PC-9 (cell line): ENCODE data around the gene SLMAP.
A peak's percentile ranks its signal among the peaks of the same experiment; 100 is the strongest.

Experiments
- EZH2 ChIP-seq: fragments of 200-600 bp; sonication (generic); IDR thresholded peaks from 2 replicates; pipeline ENCODE4 v1.8.0; 2017; ENCODE audit warnings: antibody characterized with exemption, low read depth
- TF ChIP-seq, protein P1 (sequence below): fragments of 200-600 bp; sonication (generic); conservative IDR thresholded peaks from 2 replicates; pipeline ENCODE4 v1.6.1; 2017; ENCODE audit warnings: mixed run types, antibody characterized with exemption, mild to moderate bottlenecking, moderate library complexity

DNA sequence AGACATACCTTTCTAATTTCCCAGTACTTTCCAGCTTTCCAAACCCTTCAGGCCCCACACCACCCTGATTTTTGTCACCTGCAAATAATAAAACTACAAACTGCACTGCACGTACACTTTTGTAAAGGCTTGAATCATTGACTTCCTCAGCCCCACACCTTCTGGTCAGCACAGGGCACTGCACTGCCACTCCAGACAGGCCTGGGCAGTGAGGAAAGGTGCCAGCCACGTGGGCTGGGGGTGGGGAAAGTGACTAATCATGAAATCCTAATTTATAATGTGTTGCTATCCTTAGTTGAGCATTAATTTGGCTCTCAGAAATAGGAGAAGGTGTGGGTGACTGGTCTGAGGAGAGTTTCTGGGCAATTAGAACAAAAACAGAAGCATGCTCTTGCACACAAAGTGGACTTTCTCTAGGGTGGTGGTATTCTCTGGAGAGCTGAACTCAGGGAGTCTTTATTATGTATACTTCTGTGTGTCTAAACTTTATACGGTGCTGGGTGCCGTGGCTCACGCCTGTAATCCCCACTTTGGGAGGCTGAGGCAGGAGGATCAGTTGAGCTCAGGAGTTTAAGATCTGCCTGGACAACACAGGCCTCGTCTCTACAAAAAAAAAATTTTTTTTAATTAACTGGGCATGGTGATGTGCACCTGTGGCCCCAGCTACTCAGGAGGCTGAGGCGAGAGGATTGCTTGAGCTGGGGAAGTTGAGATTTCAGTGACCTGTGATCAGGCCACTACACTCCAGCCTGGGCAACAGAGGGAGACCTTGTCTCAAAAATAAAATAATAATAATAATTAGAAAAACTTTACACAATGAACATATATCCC is 193.9 kb downstream of the SLMAP start:
- TF ChIP-seq, protein P1, sequence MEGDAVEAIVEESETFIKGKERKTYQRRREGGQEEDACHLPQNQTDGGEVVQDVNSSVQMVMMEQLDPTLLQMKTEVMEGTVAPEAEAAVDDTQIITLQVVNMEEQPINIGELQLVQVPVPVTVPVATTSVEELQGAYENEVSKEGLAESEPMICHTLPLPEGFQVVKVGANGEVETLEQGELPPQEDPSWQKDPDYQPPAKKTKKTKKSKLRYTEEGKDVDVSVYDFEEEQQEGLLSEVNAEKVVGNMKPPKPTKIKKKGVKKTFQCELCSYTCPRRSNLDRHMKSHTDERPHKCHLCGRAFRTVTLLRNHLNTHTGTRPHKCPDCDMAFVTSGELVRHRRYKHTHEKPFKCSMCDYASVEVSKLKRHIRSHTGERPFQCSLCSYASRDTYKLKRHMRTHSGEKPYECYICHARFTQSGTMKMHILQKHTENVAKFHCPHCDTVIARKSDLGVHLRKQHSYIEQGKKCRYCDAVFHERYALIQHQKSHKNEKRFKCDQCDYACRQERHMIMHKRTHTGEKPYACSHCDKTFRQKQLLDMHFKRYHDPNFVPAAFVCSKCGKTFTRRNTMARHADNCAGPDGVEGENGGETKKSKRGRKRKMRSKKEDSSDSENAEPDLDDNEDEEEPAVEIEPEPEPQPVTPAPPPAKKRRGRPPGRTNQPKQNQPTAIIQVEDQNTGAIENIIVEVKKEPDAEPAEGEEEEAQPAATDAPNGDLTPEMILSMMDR: peak; percentile 37
- TF ChIP-seq EZH2: no peak
